H54 (cell line): ENCODE results near the gene NXPH4.

Experiments used
- DNase-seq: peaks from one replicate; pipeline ENCODE4 v3.0.0; 2011; ENCODE audit warnings: low spot score, mixed read lengths; ENCODE audit not compliant: insufficient read length
- FAIRE-seq: peaks from 3 replicates; lab custom pipeline; 2011; peaks lifted over from hg19 to GRCh38; lab: Jason Lieb, UNC
- POLR2A ChIP-seq: IDR thresholded peaks from 2 replicates; pipeline ENCODE4 v1.6.1; 2011; ENCODE audit warnings: low read depth, mild to moderate bottlenecking, low read length

The NXPH4 gene

DNA sequence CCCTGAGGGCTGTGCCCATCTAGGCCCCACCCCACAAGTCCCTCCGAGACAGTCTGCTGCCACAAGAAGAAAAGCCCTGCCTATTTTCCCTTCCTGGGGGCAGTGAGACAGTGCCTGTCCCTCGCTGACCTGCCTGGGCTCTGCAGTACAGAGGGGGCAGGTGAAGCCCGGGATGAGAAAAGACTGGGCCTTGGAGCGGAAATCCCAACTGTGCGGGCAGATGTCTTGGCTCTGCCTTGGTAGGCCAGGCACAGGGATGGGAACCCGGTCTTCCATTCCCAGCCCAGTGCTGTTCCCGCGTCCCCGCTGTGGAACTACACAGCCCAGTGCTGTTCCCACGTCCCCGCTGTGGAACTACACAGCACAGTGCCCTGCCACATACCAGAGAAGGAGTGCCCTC, 12.8 kb upstream of the NXPH4 start:
- DNase-seq (no peak), FAIRE-seq (no peak)
- no peak for TF ChIP-seq POLR2A

DNA sequence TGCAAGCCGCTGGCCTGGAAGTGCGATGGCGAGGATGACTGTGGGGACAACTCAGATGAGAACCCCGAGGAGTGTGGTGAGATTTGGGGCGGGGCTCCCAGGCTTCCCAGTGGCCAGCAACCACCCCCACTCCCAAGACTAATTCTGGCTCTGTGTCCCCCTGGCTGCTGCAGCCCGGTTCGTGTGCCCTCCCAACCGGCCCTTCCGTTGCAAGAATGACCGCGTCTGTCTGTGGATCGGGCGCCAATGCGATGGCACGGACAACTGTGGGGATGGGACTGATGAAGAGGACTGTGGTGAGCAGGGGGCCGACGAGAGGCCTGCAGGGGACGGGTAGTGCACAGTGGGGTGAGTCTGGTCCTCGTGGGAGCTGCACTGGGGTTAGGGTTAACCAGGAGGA, 12.1 kb upstream of the NXPH4 start:
- no peak for DNase-seq
- FAIRE-seq, result no peak
- no peak for TF ChIP-seq POLR2A

DNA sequence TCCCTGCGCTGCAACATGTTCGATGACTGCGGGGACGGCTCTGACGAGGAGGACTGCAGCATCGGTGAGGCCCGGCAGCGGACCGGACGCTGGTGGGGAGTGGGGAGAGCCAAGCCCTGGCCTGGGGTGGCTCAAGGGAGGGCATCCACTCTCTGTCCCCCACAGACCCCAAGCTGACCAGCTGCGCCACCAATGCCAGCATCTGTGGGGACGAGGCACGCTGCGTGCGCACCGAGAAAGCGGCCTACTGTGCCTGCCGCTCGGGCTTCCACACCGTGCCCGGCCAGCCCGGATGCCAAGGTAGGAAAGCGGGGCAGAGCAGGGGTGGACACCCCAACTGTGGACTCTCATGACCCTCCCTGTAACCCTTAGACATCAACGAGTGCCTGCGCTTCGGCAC, 11.4 kb upstream of the NXPH4 start:
- no peak for FAIRE-seq
- TF ChIP-seq POLR2A, result no peak
- no peak for DNase-seq

DNA sequence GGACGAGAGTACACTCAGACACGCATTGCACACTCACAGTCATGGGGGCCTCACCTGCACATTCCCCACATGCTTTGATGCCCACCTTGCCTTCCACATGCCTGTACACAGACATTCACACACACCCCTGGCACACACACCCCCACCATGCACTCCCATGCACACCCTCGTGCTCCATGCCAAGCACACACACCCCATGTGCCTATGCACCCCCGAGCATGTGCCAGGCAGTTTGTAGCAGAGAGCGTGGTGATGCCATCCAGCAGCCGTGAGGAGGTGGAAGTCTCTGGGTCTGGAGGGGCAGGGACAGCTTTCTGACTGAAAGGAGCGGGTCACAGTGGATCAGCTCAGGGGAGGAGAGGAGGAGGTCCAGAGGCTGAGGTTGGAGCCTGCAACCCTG, 10.7 kb upstream of the NXPH4 start:
- no peak for TF ChIP-seq POLR2A
- no peak for DNase-seq
- FAIRE-seq, result no peak

DNA sequence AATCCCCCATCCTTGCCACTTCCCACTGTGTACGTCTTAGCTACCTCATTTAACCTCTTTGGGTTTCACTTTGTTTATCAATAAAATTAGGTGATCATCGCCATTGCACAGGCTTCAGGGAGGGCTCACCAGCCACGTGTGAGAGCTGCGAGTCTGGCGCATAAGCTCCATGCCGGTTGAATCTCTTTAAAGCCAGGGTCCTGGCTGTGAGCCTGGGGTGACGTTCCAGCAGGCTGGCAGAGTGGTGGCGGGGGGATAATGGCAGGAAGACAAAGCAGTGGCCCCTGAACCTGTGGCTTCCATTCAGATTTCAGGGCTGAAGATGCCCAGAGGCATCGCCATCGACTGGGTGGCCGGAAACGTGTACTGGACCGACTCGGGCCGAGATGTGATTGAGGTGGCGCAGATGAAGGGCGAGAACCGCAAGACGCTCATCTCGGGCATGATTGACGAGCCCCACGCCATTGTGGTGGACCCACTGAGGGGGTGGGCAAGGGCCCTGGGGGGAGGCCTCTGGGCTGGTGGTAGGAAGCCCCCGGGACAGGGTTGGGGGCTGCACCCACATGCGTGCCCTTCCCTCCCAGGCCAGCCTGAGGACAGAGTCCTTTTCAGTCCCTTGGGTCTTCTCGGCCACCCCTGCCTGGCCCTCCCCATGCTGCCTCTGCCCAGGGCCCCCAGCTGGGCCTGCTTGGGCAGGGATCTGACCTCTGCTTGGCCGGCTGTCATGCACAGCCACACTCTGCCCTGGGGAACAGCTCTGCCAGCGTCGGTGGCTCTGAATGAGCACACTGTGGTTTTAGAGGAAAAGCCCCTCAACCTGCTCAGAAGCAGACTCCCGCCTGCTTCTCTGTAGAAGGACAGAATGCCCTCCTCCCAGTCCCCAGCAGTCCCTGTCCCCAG, 8.6 kb upstream of the NXPH4 start:
- DNase-seq (no peak), FAIRE-seq (no peak)
- TF ChIP-seq POLR2A, result no peak

DNA sequence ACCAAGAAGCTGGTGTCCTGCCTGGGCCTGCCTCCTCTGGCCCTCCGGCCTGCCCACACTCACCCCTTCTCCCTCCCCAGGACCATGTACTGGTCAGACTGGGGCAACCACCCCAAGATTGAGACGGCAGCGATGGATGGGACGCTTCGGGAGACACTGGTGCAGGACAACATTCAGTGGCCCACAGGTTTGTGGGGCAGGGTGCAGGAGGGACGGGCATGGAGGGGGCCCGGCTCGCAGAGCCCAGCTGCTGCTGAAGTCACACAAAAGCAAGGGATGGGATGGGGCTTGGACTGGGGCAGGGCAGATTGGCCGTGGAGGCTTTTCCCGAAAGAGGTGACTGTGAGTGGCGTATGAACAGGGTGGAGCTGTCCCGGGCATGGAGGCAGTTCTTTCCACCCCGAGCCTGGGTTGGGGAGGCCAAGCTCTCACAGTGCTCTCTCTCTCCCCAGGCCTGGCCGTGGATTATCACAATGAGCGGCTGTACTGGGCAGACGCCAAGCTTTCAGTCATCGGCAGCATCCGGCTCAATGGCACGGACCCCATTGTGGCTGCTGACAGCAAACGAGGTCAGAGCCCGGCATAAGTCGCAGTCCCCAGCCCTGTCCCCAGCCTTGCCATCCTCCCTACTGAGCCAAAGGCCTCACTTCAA, 7.8 kb upstream of the NXPH4 start:
- TF ChIP-seq POLR2A, result no peak
- no peak for FAIRE-seq

DNA sequence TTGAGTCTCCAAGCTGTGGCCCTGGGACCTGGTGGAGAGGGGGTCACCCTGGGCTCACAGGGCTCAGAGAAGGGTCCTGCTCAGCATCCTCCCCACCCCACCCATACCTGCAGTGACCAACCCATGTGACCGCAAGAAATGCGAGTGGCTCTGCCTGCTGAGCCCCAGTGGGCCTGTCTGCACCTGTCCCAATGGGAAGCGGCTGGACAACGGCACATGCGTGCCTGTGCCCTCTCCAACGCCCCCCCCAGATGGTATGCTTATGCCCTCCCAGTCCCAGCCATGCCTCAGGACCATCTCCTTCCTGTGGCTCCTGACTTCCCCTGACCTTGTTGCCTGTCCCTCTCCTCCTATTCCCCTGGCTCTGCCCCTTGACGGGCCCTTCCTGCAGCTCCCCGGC, 6.7 kb upstream of the NXPH4 start:
- FAIRE-seq (no peak), DNase-seq (no peak)
- no peak for TF ChIP-seq POLR2A

More for the DNA sequence above, 7.8 kb upstream of the NXPH4 start:
- no peak for DNase-seq

DNA sequence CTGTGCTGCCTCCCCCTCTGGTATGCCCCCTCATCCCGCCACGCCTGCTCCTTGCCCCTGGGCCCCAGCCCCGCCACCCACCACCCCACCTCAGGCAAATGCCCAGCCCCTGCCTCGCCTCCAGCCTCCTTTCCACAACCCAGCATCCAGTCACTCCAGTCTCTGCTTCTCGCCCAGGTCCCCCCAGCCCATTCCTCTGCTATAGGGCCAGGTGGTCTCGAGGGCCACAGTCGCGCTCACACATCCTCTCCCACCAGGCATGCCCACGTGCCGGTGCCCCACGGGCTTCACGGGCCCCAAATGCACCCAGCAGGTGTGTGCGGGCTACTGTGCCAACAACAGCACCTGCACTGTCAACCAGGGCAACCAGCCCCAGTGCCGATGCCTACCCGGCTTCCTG, 6.1 kb upstream of the NXPH4 start:
- FAIRE-seq, result no peak
- DNase-seq, result no peak
- TF ChIP-seq POLR2A, result no peak

DNA sequence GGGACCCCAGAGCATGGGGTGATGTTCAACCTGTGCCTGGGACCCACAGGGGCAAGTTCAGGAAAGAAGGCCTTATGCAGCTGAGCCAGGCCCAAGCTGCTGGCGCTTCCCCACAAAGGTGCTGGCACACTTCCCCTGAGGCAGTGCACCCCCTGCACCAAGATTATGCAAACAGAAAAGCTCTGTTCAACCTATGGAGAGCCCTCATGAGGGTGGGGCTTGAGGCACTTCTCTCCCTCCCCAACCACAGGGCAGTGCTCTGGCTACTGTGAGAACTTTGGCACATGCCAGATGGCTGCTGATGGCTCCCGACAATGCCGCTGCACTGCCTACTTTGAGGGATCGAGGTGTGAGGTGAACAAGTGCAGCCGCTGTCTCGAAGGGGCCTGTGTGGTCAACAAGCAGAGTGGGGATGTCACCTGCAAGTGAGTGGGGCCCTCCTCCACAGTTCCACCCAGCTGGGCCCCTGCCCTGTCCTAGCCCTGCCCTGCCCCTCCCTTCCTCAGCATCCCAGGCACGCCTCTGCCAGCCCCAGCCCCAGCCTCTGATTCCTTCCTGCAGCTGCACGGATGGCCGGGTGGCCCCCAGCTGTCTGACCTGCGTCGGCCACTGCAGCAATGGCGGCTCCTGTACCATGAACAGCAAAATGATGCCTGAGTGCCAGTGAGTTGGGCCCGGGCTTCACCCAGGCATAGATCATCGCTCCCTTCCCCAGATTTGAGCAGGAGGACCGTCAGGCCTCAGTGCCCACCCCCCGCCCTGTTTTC, 5.5 kb upstream of the NXPH4 start:
- no peak for TF ChIP-seq POLR2A
- no peak for FAIRE-seq
- DNase-seq, result no peak

DNA sequence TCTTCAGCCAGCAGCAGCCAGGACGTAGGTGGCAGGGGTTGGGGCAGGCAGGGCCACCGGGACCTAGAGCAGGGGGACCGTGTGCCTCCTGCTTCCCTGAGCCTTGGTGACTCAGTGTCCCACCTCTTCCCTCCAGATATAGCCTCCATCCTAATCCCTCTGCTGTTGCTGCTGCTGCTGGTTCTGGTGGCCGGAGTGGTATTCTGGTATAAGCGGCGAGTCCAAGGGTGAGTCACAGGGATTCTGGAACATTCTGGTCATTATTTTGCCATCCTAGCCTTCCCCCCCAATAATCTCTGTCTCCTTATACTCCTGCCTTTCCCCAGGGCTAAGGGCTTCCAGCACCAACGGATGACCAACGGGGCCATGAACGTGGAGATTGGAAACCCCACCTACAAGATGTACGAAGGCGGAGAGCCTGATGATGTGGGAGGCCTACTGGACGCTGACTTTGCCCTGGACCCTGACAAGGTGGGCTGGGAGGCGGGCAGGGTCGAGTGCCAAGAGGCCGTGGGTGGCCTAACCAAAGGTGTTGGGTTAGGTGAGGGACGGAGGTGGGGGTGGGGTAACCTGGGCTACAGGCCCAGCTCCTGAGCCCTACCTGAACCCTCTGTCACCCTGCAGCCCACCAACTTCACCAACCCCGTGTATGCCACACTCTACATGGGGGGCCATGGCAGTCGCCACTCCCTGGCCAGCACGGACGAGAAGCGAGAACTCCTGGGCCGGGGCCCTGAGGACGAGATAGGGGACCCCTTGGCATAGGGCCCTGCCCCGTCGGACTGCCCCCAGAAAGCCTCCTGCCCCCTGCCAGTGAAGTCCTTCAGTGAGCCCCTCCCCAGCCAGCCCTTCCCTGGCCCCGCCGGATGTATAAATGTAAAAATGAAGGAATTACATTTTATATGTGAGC, 4.5 kb upstream of the NXPH4 start:
- DNase-seq, result no peak
- FAIRE-seq, result no peak
- no peak for TF ChIP-seq POLR2A

DNA sequence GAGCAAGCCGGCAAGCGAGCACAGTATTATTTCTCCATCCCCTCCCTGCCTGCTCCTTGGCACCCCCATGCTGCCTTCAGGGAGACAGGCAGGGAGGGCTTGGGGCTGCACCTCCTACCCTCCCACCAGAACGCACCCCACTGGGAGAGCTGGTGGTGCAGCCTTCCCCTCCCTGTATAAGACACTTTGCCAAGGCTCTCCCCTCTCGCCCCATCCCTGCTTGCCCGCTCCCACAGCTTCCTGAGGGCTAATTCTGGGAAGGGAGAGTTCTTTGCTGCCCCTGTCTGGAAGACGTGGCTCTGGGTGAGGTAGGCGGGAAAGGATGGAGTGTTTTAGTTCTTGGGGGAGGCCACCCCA, 3.9 kb upstream of the NXPH4 start:
- no peak for TF ChIP-seq POLR2A
- FAIRE-seq (no peak), DNase-seq (no peak)

DNA sequence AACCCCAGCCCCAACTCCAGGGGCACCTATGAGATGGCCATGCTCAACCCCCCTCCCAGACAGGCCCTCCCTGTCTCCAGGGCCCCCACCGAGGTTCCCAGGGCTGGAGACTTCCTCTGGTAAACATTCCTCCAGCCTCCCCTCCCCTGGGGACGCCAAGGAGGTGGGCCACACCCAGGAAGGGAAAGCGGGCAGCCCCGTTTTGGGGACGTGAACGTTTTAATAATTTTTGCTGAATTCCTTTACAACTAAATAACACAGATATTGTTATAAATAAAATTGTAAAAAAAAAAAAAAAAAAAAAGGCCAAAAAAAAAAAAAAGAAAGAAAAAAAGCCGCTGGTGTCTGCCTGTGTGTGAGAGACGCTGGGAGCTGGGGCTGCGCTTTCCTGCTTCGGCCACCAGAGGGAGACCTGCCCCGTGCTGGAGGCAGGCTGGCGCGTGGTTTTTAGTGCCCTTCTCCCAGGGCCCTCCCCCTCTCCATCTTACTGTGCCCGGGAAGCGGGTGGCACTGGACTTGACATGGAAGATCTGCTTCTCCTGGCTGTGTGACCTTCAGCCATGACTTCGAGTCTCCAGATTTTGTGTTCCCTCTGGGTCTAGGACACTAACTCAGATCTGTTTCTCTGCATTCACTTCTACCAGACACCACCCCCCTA, 3.4 kb upstream of the NXPH4 start:
- peak; percentile 20 for FAIRE-seq
- peak; percentile 97 for DNase-seq
- TF ChIP-seq POLR2A, result no peak

DNA sequence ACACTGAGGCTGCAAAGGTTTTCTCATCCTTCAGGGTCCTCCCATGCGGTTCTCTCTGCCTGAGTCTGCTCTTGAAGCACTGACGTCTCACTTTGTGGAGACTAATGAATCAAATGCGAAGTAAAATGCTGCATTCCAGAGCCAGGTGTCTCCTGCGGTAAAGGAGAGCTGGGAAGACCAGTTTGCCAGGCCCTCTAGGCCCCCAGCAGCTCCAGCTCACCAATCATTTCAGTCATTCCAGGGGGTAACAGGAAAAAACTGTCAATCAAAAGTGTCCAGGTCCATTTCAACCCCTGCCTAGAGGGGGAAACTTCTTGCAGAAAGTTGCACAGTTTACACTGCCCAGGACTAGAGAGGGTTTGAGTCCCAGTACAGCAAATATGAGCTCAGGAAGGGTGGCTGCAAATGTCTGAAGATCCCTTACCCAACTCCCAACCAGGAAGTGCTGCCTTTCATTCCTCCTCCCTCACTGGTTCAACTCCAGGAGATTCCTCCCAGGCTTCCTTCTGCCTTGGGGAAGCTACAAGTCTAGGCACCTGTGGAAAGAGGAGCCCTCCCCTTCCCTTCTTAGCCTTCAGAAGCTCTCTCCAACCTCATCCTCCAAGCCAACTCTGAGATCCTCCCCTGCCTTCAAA, 2.7 kb upstream of the NXPH4 start:
- DNase-seq (no peak), FAIRE-seq (no peak)
- no peak for TF ChIP-seq POLR2A
